Ascending aorta (tissue), 2 donors: Measurements from ENCODE around the gene SERPINB6. TPM values are rescaled to one million over a fixed set of nuclear protein-coding genes. Genes with fewer than 3 reads are reported as not detected.
"Not testable (repeated sequence)": the region's sequence is repeated elsewhere in the genome, so short reads cannot be mapped to it uniquely, and the experiment has no call there.

Experiments used
- DNase-seq, 2 donors: peaks; one replicate each; pipeline ENCODE4 v3.0.0-alpha.2; 2019; ENCODE audit warnings: low spot score in 2 of 2
- H3K27ac ChIP-seq, 2 donors: fragments of 200-600 bp; sonication (generic); one replicate each; pipeline ENCODE4 v1.5.1; 2016 to 2017; ENCODE audit warnings: mild to moderate bottlenecking in 1 of 2
- H3K27me3 ChIP-seq: fragments of 200-600 bp; sonication (generic); one replicate; pipeline ENCODE4 v1.5.1; 2017
- H3K36me3 ChIP-seq, 2 donors: fragments of 200-600 bp; sonication (generic); one replicate each; pipeline ENCODE4 v1.5.1; 2016
- H3K4me1 ChIP-seq, 2 donors: fragments of 200-600 bp; sonication (generic); one replicate each; pipeline ENCODE4 v1.5.1; 2016 to 2017; ENCODE audit warnings: mild to moderate bottlenecking in 1 of 2
- H3K4me3 ChIP-seq, 2 donors: fragments of 200-600 bp; sonication (generic); one replicate each; pipeline ENCODE4 v1.5.1; 2016 to 2017; ENCODE audit warnings: mild to moderate bottlenecking in 1 of 2
- H3K9me3 ChIP-seq, 2 donors: fragments of 200-600 bp; sonication (generic); one replicate each; pipeline ENCODE4 v1.5.1; 2016
- CTCF ChIP-seq, 3 experiments: fragments of 200-600 bp in 2 of 3; fragments of 450-650 bp in 1 of 3; sonication (generic) in 2 of 3; IDR thresholded peaks; one replicate each; pipeline ENCODE4 v1.5.1; 2016 to 2019; ENCODE audit warnings: antibody characterized with exemption in 3 of 3, mild to moderate bottlenecking in 1 of 3, moderate library complexity in 1 of 3
- intact Hi-C: fragments of 100-400 bp; cut with DNase I; formaldehyde crosslinking; loops from one replicate; pipeline ENCODE4 v1.15.1; 2023
- total RNA-seq: library from RNA; depleted of rRNA; stranded (reverse); fragments of >200 nt; gene quantifications from one replicate; pipeline ENCODE4 v1.1.0, GENCODE V29; 2016

Gene SERPINB6
- total RNA-seq, 1 donor from 2014 or later: 222 TPM

- Histone ChIP-seq H3K4me3 (no peak overlapping the region), H3K27me3 (no peaks in the 10 kb centered on the region), H3K36me3 (peaks cover 52 to 86% of the 10 kb centered on the region in 2 donors), H3K9me3 (peaks cover 4 to 10% of the 10 kb centered on the region in 2 donors), H3K27ac (no peak overlapping the region), H3K4me1 (no peaks in the 10 kb centered on the region)
- DNase-seq: no peak
- TF ChIP-seq CTCF (IDR thresholded peaks at IDR 0.05): no peak
- intact Hi-C loops: no loop called here
Observed at GRCh38 chr6:3011158-3011557, 39.8 kb upstream of the SERPINB6 start.

- no peak for DNase-seq
- Histone ChIP-seq H3K36me3 (peaks cover 55 to 90% of the 10 kb centered on the region in 2 donors), H3K27me3 (no peaks in the 10 kb centered on the region), H3K4me1 (no peaks in the 10 kb centered on the region), H3K4me3 (no peak overlapping the region), H3K9me3 (peaks cover 4 to 10% of the 10 kb centered on the region in 2 donors), H3K27ac (no peak overlapping the region)
- no peak for TF ChIP-seq CTCF (IDR thresholded peaks at IDR 0.05)
- intact Hi-C loops: no loop called here
Observed at GRCh38 chr6:3009930-3010329, 38.6 kb upstream of the SERPINB6 start.

- H3K27ac ChIP-seq, H3K4me1 ChIP-seq, DNase-seq, H3K27me3 ChIP-seq, H3K4me3 ChIP-seq, intact Hi-C loops, H3K9me3 ChIP-seq: not testable (repeated sequence)
- peaks cover 60 to 88% of the 10 kb centered on the region in 2 donors for H3K36me3 ChIP-seq
Observed at GRCh38 chr6:3008712-3009265, 37.4 kb upstream of the SERPINB6 start.

GRCh38 chr6:3007571-3007970, 36.2 kb upstream of the SERPINB6 start:
- TF ChIP-seq CTCF (IDR thresholded peaks at IDR 0.05): no peak
- H3K36me3 ChIP-seq: peaks cover 60 to 79% of the 10 kb centered on the region in 2 donors
- intact Hi-C loops: no loop called here

GRCh38 chr6:3006476-3006875, 35.1 kb upstream of the SERPINB6 start:
- Histone ChIP-seq H3K9me3 (peaks cover 4 to 6% of the 10 kb centered on the region in 2 donors), H3K27ac (no peak overlapping the region), H3K4me1 (peaks cover 0 to 8% of the 10 kb centered on the region in 2 donors), H3K4me3 (no peak overlapping the region), H3K27me3 (no peaks in the 10 kb centered on the region), H3K36me3 (peaks cover 53 to 68% of the 10 kb centered on the region in 2 donors)
- intact Hi-C loops: no loop called here
- DNase-seq: no peak
- no peak for TF ChIP-seq CTCF (IDR thresholded peaks at IDR 0.05)

More at GRCh38 chr6:3007571-3007970, 36.2 kb upstream of the SERPINB6 start:
- no peak overlapping the region for H3K27ac ChIP-seq
- H3K27me3 ChIP-seq: no peaks in the 10 kb centered on the region
- peaks cover 4 to 10% of the 10 kb centered on the region in 2 donors for H3K9me3 ChIP-seq
- no peak for DNase-seq
- H3K4me3 ChIP-seq: no peak overlapping the region
- H3K4me1 ChIP-seq: no peaks in the 10 kb centered on the region

GRCh38 chr6:3005874-3006273, 34.5 kb upstream of the SERPINB6 start:
- Histone ChIP-seq H3K36me3 (peaks cover 49 to 62% of the 10 kb centered on the region in 2 donors), H3K27me3 (no peaks in the 10 kb centered on the region), H3K4me1 (peaks cover 0 to 9% of the 10 kb centered on the region in 2 donors), H3K9me3 (peaks cover 0 to under 1% of the 10 kb centered on the region in 2 donors), H3K27ac (no peak overlapping the region), H3K4me3 (no peak overlapping the region)
- no peak for TF ChIP-seq CTCF (IDR thresholded peaks at IDR 0.05)
- intact Hi-C loops: no loop called here
- no peak for DNase-seq
